Measurements from ENCODE around the gene AHCYL1. TPM values are rescaled to one million over a fixed set of nuclear protein-coding genes. Genes with fewer than 3 reads are reported as not detected.
A peak's percentile ranks its signal among the peaks of the same experiment; 100 is the strongest.

The AHCYL1 gene
- total and polyA plus RNA-seq, 4 donors, result 24.9 to 40.7 (median 30.3) TPM

DNA sequence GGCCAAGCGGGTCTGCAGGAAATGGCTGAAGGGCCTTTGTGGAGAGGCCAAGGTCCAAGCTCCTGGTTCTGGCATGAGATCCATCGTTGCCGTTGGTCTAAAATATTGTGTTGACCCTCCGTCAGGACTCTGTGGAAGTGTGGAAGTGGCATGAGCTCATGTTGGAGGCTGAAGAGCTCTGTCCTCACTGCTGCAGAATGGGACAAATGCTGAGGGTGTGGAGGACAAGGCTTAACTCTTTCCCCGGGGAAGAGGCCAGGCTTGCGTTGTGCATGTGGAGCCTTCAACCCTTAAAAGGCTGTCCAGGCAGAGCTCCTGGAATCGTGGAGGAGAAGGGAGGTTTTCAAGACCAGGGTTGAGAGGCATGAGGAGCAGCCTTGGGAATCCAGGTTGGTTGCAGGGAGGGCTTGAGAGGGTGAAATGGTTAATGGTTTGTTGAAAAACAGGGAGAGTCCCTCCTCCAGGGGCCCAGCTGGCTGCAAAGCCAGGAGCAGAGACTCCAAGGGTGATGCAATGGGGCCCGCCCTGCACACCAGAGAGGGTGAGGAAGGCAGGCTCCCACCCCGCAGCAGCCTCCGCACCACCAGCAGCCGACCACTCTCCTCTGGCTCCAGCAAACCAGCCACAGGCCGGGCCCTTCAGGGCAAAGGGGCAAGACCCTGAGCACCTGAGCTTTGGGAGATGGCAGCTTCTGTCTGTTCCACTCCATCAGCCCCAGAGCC is 6.7 kb upstream of the AHCYL1 start (continued):
- TF ChIP-seq, protein P1, sequence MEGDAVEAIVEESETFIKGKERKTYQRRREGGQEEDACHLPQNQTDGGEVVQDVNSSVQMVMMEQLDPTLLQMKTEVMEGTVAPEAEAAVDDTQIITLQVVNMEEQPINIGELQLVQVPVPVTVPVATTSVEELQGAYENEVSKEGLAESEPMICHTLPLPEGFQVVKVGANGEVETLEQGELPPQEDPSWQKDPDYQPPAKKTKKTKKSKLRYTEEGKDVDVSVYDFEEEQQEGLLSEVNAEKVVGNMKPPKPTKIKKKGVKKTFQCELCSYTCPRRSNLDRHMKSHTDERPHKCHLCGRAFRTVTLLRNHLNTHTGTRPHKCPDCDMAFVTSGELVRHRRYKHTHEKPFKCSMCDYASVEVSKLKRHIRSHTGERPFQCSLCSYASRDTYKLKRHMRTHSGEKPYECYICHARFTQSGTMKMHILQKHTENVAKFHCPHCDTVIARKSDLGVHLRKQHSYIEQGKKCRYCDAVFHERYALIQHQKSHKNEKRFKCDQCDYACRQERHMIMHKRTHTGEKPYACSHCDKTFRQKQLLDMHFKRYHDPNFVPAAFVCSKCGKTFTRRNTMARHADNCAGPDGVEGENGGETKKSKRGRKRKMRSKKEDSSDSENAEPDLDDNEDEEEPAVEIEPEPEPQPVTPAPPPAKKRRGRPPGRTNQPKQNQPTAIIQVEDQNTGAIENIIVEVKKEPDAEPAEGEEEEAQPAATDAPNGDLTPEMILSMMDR (IDR thresholded peaks at IDR 0.05; ENCODE audit: low read depth, low read length, missing input control), result no peak
- no peak for TF ChIP-seq HNF4G (IDR thresholded peaks at IDR 0.05)
- no peak for TF ChIP-seq NR2F2 (IDR thresholded peaks at IDR 0.05)
- no peak for TF ChIP-seq FOXA1 (IDR thresholded peaks at IDR 0.05)
- no peak for TF ChIP-seq SP1 (IDR thresholded peaks at IDR 0.05)
- no peak for TF ChIP-seq YY1 (IDR thresholded peaks at IDR 0.05)
- TF ChIP-seq GABPA (IDR thresholded peaks at IDR 0.05 in 1 of 2, conservative IDR thresholded peaks at IDR 0.05 in 1 of 2), result no peak
- TF ChIP-seq, protein P2, sequence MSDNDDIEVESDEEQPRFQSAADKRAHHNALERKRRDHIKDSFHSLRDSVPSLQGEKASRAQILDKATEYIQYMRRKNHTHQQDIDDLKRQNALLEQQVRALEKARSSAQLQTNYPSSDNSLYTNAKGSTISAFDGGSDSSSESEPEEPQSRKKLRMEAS (IDR thresholded peaks at IDR 0.05), result no peak
- TF ChIP-seq TAF1 (conservative IDR thresholded peaks at IDR 0.05), result no peak
- no peak for TF ChIP-seq EGR1 (IDR thresholded peaks at IDR 0.05; ENCODE audit: low read depth in 2 of 2)
- TF ChIP-seq RAD21 (IDR thresholded peaks at IDR 0.05), result no peak

DNA sequence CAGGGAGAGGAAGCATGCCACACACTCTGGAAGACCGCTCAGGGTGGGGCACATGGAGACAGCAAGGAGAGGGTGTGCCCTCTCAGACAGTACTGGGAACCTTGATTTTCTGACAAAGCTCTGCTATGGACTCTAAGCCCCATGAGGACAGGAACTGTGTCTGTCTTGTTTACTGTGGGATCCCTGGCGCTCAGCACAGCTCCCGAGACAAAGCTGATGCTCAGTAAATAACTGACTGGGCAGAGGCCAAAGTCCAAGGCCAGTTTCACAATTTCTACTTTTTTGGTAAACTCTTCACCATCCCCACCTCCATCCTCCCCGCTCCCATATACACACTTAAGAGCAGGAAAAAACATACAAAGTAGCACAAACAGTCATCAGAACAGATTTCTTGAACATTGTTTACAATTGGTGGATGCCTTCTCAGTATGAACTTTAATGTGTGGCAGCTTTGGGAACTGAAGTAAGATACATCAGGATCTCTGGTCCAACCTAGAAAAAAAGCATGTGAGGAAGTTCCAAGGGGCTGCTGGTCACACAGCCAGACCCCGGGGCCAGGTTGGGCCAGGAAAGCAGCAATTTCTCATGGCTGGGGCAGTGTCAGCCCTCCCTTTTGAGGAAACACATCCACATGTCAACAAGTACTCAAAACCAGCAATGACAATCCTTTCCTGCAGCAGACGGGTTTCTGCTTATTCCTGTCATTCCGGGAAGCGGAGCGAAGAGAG is 5.6 kb upstream of the AHCYL1 start:
- Histone ChIP-seq H3K27me3 (ENCODE audit: control insufficient read depth in 4 of 4, insufficient read depth in 4 of 4, low read length in 3 of 4) (no peaks in the 10 kb centered on the region), H3K27ac (ENCODE audit: low read depth in 1 of 2, low read length in 2 of 2) (peak overlapping the region; percentile 23 to 42), H3K4me3 (ENCODE audit: low read depth in 1 of 3, low read length in 3 of 3) (no peak overlapping the region), H3K4me1 (ENCODE audit: control insufficient read depth in 4 of 4, insufficient read depth in 4 of 4, low read length in 3 of 4) (peaks cover 6 to 29% (median 19%) of the 10 kb centered on the region in 4 donors), H3K36me3 (ENCODE audit: control insufficient read depth in 4 of 4, insufficient read depth in 3 of 4, low read depth in 1 of 4, low read length in 3 of 4) (no peaks in the 10 kb centered on the region), H3K9ac (ENCODE audit: low read depth in 1 of 2, low read length in 2 of 2) (no peak overlapping the region), H3K9me3 (ENCODE audit: control insufficient read depth in 4 of 4, low read length in 3 of 4) (peaks cover 4 to 7% (median 5%) of the 10 kb centered on the region in 4 donors)
- TF ChIP-seq RAD21 (IDR thresholded peaks at IDR 0.05) (no peak), HNF4A (conservative IDR thresholded peaks at IDR 0.05) (peak; percentile 84 to 88), RXRA (IDR thresholded peaks at IDR 0.05) (peak; percentile 7 to 56), FOXA1 (IDR thresholded peaks at IDR 0.05) (no peak), YY1 (IDR thresholded peaks at IDR 0.05) (peak; percentile 13), SP1 (IDR thresholded peaks at IDR 0.05) (no peak), TAF1 (conservative IDR thresholded peaks at IDR 0.05) (no peak), HNF4G (IDR thresholded peaks at IDR 0.05) (peak; percentile 67), NR2F2 (IDR thresholded peaks at IDR 0.05) (no peak), FOXA2 (IDR thresholded peaks at IDR 0.05) (peak; percentile 65), GABPA (IDR thresholded peaks at IDR 0.05 in 1 of 2, conservative IDR thresholded peaks at IDR 0.05 in 1 of 2) (no peak), JUND (IDR thresholded peaks at IDR 0.05) (peak in 1 of 2 donors; percentile 20), EGR1 (IDR thresholded peaks at IDR 0.05; ENCODE audit: low read depth in 2 of 2) (no peak)
- TF ChIP-seq, protein P2 (IDR thresholded peaks at IDR 0.05), result no peak
- TF ChIP-seq, protein P1 (IDR thresholded peaks at IDR 0.05; ENCODE audit: low read depth, low read length, missing input control), result no peak
- TF ChIP-seq, protein P3, sequence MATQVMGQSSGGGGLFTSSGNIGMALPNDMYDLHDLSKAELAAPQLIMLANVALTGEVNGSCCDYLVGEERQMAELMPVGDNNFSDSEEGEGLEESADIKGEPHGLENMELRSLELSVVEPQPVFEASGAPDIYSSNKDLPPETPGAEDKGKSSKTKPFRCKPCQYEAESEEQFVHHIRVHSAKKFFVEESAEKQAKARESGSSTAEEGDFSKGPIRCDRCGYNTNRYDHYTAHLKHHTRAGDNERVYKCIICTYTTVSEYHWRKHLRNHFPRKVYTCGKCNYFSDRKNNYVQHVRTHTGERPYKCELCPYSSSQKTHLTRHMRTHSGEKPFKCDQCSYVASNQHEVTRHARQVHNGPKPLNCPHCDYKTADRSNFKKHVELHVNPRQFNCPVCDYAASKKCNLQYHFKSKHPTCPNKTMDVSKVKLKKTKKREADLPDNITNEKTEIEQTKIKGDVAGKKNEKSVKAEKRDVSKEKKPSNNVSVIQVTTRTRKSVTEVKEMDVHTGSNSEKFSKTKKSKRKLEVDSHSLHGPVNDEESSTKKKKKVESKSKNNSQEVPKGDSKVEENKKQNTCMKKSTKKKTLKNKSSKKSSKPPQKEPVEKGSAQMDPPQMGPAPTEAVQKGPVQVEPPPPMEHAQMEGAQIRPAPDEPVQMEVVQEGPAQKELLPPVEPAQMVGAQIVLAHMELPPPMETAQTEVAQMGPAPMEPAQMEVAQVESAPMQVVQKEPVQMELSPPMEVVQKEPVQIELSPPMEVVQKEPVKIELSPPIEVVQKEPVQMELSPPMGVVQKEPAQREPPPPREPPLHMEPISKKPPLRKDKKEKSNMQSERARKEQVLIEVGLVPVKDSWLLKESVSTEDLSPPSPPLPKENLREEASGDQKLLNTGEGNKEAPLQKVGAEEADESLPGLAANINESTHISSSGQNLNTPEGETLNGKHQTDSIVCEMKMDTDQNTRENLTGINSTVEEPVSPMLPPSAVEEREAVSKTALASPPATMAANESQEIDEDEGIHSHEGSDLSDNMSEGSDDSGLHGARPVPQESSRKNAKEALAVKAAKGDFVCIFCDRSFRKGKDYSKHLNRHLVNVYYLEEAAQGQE (IDR thresholded peaks at IDR 0.05), result no peak
- TF ChIP-seq, protein P4, sequence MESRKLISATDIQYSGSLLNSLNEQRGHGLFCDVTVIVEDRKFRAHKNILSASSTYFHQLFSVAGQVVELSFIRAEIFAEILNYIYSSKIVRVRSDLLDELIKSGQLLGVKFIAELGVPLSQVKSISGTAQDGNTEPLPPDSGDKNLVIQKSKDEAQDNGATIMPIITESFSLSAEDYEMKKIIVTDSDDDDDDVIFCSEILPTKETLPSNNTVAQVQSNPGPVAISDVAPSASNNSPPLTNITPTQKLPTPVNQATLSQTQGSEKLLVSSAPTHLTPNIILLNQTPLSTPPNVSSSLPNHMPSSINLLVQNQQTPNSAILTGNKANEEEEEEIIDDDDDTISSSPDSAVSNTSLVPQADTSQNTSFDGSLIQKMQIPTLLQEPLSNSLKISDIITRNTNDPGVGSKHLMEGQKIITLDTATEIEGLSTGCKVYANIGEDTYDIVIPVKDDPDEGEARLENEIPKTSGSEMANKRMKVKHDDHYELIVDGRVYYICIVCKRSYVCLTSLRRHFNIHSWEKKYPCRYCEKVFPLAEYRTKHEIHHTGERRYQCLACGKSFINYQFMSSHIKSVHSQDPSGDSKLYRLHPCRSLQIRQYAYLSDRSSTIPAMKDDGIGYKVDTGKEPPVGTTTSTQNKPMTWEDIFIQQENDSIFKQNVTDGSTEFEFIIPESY (IDR thresholded peaks at IDR 0.05), result no peak
- TF ChIP-seq, protein P5, sequence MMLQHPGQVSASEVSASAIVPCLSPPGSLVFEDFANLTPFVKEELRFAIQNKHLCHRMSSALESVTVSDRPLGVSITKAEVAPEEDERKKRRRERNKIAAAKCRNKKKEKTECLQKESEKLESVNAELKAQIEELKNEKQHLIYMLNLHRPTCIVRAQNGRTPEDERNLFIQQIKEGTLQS (IDR thresholded peaks at IDR 0.05), result no peak
- no peak for DNase-seq (ENCODE audit: low spot score)
- 65% methylated on average over 9 of the region's 9 CpGs for WGBS
